Prostate gland (tissue), 2 donors: ENCODE measurements around the gene GID8.
A peak's percentile ranks its signal among the peaks of the same experiment; 100 is the strongest.

ENCODE experiments used
- POLR2A ChIP-seq: fragments of 450-650 bp; IDR thresholded peaks from one replicate; pipeline ENCODE4 v1.6.1; 2016; ENCODE audit warnings: antibody characterized with exemption, mild to moderate bottlenecking
- TF ChIP-seq, protein P1 (sequence below), 4 experiments: fragments of 200-600 bp in 2 of 4; fragments of 450-650 bp in 2 of 4; sonication (generic) in 2 of 4; IDR thresholded peaks; 1 replicate in 3 of 4; 2 replicates in 1 of 4; pipeline ENCODE4 v1.5.1; 2016 to 2019; ENCODE audit warnings: antibody characterized with exemption in 4 of 4, mild to moderate bottlenecking in 2 of 4, moderate library complexity in 2 of 4

DNA sequence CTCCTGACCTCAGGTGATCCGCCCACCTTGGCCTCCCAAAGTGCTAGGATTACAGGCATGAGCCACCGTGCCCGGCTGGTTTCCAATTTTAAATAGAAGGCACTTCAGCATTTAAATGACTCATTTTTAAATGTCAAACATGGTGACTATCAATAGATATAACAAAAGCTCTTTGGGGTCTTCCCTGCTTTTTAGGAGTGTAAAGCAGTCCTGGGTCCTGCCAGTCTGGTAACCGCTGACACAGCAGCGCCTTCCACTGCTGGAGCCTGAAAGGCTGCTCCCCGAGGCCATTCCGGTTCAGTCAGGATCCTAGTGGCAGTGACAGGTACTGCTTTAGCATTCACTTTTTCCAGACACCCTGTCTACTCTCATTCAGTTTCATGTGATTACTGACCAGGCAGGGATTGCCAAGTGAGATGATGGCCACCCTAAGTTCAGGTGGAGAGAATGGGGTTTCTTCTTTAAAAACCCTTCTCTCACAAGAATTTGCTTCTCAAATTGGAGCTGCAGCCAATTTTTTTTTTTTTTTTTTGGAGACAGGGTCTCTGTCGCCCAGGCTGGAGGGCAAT is 16.7 kb upstream of the GID8 start:
- TF ChIP-seq, protein P1, sequence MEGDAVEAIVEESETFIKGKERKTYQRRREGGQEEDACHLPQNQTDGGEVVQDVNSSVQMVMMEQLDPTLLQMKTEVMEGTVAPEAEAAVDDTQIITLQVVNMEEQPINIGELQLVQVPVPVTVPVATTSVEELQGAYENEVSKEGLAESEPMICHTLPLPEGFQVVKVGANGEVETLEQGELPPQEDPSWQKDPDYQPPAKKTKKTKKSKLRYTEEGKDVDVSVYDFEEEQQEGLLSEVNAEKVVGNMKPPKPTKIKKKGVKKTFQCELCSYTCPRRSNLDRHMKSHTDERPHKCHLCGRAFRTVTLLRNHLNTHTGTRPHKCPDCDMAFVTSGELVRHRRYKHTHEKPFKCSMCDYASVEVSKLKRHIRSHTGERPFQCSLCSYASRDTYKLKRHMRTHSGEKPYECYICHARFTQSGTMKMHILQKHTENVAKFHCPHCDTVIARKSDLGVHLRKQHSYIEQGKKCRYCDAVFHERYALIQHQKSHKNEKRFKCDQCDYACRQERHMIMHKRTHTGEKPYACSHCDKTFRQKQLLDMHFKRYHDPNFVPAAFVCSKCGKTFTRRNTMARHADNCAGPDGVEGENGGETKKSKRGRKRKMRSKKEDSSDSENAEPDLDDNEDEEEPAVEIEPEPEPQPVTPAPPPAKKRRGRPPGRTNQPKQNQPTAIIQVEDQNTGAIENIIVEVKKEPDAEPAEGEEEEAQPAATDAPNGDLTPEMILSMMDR (IDR thresholded peaks at IDR 0.05) = peak; percentile 6 to 57 (median 44)
- TF ChIP-seq POLR2A = no peak
